ENCODE data around the gene TENT4A. TPM values are rescaled to one million over a fixed set of nuclear protein-coding genes. Genes with fewer than 3 reads are reported as not detected.

The TENT4A gene
- total and polyA plus RNA-seq, 10 of the 15 experiments (the other 5 are each of a cell fraction or from before 2014, with no cell fraction given): 1.4 to 30.6 (median 12.5) TPM

DNA sequence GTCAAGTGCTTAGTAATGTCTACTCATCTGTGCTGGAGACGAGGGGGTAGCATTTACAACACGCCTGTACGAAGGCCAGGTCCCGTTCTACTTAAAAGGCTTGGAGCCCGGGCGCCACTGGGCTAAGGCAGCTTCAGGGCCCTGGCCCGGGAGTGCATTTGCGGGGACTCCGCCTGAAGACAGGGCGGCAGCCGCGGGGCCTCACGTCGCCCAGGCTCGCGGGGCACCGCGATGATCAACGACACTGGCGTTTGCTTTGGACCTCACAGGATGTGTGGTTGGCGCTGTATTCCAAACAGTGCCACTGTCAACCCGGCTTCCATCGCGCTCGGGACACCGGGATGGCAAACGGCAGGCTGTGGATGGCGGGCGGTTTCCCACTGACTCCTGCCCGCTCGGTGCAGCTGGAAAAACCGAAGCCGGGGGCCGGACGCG lies 1.1 kb upstream of the TENT4A start:
- DNase-seq (ENCODE audit: low read depth, low spot score) (no peak), FAIRE-seq (no peak), ATAC-seq (peak; percentile 51)
- H3K27ac ChIP-seq (ENCODE audit: control insufficient read depth, insufficient read depth): peak overlapping the region; percentile 93
- H3K4me2 ChIP-seq (ENCODE audit: control insufficient read depth, insufficient read depth): peak overlapping the region; percentile 93
- H3K4me3 ChIP-seq: peak overlapping the region; percentile 85
- no peaks in the 10 kb centered on the region for H3K27me3 ChIP-seq (replicated peaks in 1 of 2; ENCODE audit: control insufficient read depth in 2 of 2, insufficient read depth in 2 of 2, low read length in 1 of 2)
- H3K9ac ChIP-seq (ENCODE audit: control insufficient read depth, insufficient read depth, low read length): peak overlapping the region; percentile 89
- H2AFZ ChIP-seq (ENCODE audit: control insufficient read depth, low read depth, low read length): peak overlapping the region; percentile 84
- TF ChIP-seq SMARCA5 (IDR thresholded peaks at IDR 0.05) (0 out of 2 replicates have a peak, but pooled peaks have one; percentile 9), ESRRA (IDR thresholded peaks at IDR 0.05; ENCODE audit: low read length) (no peak), EED (IDR thresholded peaks at IDR 0.05; ENCODE audit: low read depth) (0 out of 2 replicates have a peak, but pooled peaks have one; percentile 49), IKZF2 (IDR thresholded peaks at IDR 0.05) (peak in 1 of 2 experiments; percentile 26; a peak in 1 of 4 replicates), POLR2A (IDR thresholded peaks at IDR 0.05; ENCODE audit: low read depth, low read length) (peak; percentile 52), LARP7 (IDR thresholded peaks at IDR 0.05) (peak; percentile 42; the same call in 1 of the 2 replicates), RCOR1 (conservative IDR thresholded peaks at IDR 0.05; ENCODE audit: low read depth, low read length) (no peak), RELB (IDR thresholded peaks at IDR 0.05; ENCODE audit: low read depth) (0 out of 2 replicates have a peak, but pooled peaks have one; percentile 26), MEF2B (IDR thresholded peaks at IDR 0.05; ENCODE audit: partially characterized antibody, poor library complexity, severe bottlenecking) (peak; percentile 5)
- TF ChIP-seq, protein P1, sequence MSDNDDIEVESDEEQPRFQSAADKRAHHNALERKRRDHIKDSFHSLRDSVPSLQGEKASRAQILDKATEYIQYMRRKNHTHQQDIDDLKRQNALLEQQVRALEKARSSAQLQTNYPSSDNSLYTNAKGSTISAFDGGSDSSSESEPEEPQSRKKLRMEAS (IDR thresholded peaks at IDR 0.05; ENCODE audit: low read depth, low read length): peak; percentile 10; the same call in 1 of the 2 replicates
- TF ChIP-seq, protein P2, sequence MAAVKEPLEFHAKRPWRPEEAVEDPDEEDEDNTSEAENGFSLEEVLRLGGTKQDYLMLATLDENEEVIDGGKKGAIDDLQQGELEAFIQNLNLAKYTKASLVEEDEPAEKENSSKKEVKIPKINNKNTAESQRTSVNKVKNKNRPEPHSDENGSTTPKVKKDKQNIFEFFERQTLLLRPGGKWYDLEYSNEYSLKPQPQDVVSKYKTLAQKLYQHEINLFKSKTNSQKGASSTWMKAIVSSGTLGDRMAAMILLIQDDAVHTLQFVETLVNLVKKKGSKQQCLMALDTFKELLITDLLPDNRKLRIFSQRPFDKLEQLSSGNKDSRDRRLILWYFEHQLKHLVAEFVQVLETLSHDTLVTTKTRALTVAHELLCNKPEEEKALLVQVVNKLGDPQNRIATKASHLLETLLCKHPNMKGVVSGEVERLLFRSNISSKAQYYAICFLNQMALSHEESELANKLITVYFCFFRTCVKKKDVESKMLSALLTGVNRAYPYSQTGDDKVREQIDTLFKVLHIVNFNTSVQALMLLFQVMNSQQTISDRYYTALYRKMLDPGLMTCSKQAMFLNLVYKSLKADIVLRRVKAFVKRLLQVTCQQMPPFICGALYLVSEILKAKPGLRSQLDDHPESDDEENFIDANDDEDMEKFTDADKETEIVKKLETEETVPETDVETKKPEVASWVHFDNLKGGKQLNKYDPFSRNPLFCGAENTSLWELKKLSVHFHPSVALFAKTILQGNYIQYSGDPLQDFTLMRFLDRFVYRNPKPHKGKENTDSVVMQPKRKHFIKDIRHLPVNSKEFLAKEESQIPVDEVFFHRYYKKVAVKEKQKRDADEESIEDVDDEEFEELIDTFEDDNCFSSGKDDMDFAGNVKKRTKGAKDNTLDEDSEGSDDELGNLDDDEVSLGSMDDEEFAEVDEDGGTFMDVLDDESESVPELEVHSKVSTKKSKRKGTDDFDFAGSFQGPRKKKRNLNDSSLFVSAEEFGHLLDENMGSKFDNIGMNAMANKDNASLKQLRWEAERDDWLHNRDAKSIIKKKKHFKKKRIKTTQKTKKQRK (IDR thresholded peaks at IDR 0.05; ENCODE audit: low read depth, low read length): no peak
- peaks cover 12% of the 10 kb centered on the region; the same call in 1 of the 2 replicates for H4K20me1 ChIP-seq (ENCODE audit: control insufficient read depth, insufficient read depth)
- CTCF ChIA-PET: interaction anchor here (1.2 kb wide), 2 partner anchors 10 to 26 kb away, joined by 3 read pairs; no protein-coding TSS in a partner anchor
- H3K4me1 ChIP-seq (ENCODE audit: control insufficient read depth, insufficient read depth, low read length): peaks cover 26% of the 10 kb centered on the region
- RAD21 ChIA-PET (ENCODE audit: unreplicated experiment): interaction anchor here (1.2 kb wide), 3 partner anchors 28 to 78 kb away, joined by 3 to 4 read pairs (median 4); no protein-coding TSS in a partner anchor
- in situ Hi-C loops (cut with MboI) (no loop called here), intact Hi-C loops (cut with micrococcal nuclease; ENCODE audit: unreplicated experiment) (loop anchor here (1.0 to 10.0 kb wide), 5 partner anchors 17 to 957 kb away; partner anchors contain the start of genes MED10, NSUN2 and SRD5A1)
- under 1% methylated on average over 34 of the region's 36 CpGs for WGBS (ENCODE audit: insufficient coverage, insufficient replicate concordance, low lambda C conversion rate, missing lambda C conversion rate)
- POLR2A ChIA-PET: interaction anchor here (0.6 to 1.2 kb wide), 6 partner anchors 10 to 78 kb away, joined by 3 to 6 read pairs (median 3); no protein-coding TSS in a partner anchor
- SMC1A ChIA-PET (ENCODE audit: uncharacterized antibody, unreplicated experiment): interaction anchor here (0.9 to 1.8 kb wide), 8 partner anchors 13 to 94 kb away, joined by 3 to 8 read pairs (median 4); partner anchors contain the start of genes NSUN2 and SRD5A1
- H3K9me3 ChIP-seq (replicated peaks; ENCODE audit: control insufficient read depth, insufficient read depth, low read length): no peaks in the 10 kb centered on the region
- H3K36me3 ChIP-seq (ENCODE audit: control insufficient read depth in 2 of 2, insufficient read depth in 2 of 2, low read length in 1 of 2): peaks cover 0 to 5% of the 10 kb centered on the region in 2 experiments; a peak in 1 of 4 replicates
- peaks cover 33% of the 10 kb centered on the region for H3K79me2 ChIP-seq (ENCODE audit: control insufficient read depth, insufficient read depth, low read length)
- BruUV-seq (replicated peaks): TSS peak; percentile 97
